Activated T-helper 1 cell treated with anti-CD3 and anti-CD28 coated beads, Interleukin-2, amount 50 U/mL, for 16 hours (primary cell): ENCODE results near the gene SNRK.
A peak's percentile ranks its signal among the peaks of the same experiment; 100 is the strongest.

Experiments used
- DNase-seq, 2 donors: peaks; one replicate each; pipeline ENCODE4 v3.0.0-alpha.2; 2020; ENCODE audit warnings: low read depth in 1 of 2, low spot score in 1 of 2

Gene SNRK

GRCh38 chr3:43370293-43370980, 84.1 kb downstream of the SNRK start:
- no peak for DNase-seq

GRCh38 chr3:43371494-43371893, 85.2 kb downstream of the SNRK start:
- DNase-seq = no peak

DNA sequence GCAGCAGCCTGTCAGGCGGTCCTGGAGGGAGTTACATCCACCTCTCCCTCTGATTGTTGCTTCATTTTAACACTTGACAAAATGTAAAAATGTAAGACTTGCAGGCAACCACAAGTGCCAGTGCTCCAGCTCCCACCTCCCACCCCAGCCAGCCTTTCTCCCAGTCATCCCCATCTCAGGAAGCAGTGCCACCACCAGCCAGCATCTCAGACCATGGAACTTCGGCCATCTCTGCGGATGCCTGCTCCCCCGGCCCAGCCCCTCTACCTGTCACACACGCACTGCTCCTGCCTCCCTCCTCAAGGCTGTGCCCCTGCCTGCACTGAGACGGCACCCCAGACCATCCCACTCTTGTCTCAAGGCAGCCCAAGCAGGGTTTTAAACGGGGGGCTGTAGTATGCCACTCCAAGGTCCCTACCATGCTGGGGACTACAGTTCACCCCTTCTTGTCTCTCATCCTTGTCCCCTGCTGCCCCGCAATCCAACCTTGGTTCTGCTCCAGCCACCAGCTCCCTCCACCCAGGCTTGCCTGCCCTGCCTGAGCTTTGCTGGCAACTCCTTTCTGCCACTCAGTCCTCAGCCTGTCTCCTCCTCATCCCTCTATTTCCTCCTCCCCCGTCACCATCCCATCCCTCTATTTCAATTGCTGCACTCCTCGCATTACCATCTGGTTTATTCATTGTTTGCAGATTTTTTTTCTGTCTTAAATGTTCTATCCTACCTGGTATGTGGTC, 85.8 kb downstream of the SNRK start:
- DNase-seq = no peak

DNA sequence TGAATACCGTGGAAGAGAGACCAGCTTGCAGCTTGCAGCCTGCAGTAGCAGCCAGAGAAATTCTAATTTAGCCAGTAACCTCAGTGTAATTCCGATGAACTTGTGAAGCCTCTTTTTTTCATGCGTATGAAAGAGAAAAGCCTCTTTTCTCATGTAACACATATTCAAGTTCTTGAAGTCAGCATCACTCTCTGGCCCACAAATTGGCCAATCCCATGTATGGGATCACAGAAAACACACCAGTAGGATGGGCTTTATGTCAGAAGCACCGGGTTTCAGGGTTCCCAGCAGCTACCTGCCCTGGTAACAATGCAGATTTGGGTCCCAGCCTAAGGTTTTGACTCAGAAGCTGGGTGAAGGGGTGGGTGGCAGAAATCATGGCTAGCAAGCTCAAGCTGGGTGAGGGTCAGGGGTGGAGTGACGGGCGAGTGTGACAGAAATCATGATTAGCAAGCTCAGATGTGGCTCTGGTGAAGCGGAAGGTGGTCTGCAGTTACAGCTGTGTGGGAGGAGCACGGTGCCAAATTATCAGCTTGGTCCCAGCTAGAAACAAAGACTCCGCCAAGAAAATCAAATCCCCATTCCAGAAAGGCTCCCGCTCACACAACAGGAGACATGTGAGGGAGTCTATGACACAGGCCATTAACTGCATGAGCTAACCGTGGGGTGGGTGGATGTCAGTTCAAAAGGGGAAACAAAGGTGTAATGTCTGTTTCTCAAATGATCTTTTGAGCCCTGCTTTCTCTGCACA, 86.6 kb downstream of the SNRK start:
- no peak for DNase-seq

GRCh38 chr3:43373560-43373928, 87.2 kb downstream of the SNRK start:
- DNase-seq = no peak

DNA sequence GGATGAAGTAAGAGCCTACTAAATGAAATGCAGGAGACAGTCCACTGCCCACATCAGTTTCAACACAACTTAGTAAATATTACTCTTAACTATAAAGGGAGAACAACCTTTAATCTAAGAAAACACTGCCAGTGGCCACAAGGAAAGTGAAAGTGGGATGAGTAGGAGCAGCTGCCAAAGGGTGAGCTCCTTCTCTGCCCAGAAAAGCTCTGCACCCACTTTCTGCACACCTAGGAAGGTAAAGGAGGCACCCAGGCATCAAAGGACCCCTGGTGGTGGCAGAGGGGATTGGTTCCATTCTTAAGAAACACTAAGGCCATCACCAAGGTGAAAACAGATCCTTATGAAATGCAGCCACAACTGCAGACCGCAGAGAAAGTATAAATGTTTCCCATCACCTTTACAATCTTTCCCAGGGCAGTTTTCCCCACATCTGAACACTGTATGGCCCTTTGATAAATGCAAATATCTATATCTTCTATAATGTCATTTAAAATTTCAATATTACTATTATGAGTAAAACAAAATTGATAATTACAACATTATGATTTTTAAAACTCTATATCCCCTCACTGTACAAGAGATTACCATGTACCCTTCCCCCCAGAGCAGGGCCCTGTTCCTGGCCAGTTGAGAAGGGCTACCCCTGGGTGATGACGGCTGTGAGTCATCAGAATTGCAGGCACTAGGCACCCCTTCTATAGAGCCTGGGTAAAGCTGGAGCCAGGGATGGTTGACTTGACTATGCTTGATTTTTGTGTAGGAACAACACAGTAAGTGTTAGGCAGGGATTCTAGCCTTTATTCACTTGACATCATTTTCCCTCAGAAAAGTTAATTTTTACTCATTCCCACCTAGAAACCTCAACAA, 92.0 kb downstream of the SNRK start:
- DNase-seq = peak; percentile 30 to 45

DNA sequence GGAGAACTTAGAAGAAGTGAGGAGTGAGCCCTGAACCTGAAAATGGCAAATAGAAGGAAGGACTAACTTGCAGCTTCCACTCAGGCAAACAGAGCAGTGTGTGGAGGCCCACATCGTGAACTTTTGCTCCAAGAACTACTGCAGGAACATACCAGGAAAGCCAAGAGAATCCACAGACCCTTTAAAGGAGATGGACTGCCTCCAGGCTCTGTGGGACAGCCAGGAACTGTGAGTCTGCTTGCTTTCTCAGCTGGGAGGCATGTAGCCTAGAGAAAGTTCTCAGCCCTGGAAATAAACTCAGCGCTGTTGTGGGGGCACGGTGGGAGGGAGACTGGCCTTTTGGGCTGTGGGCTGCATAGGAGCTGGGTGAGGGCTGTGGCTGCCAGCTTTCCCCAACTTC, 93.0 kb downstream of the SNRK start:
- DNase-seq = no peak

DNA sequence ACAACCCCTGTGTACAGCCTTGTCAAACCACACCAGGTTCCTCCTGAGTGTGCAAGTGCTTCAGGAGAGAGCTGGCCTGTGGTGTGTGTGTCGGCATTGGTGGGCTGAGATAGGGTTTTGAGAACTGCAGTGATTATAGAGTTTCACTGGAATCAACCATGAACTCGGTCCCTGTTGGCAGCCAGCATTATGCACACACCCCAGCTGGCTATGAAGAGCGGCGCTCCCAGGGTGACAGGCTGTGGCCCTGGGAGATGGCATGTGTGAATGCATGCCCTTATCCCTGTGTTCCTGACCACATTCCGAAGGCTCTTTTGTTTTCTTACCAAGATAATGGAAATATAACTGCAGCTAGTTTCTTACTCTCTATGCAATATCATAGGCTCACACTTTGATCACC, 101.8 kb downstream of the SNRK start:
- DNase-seq = no peak

GRCh38 chr3:43388915-43389314, 102.6 kb downstream of the SNRK start:
- DNase-seq = no peak

DNA sequence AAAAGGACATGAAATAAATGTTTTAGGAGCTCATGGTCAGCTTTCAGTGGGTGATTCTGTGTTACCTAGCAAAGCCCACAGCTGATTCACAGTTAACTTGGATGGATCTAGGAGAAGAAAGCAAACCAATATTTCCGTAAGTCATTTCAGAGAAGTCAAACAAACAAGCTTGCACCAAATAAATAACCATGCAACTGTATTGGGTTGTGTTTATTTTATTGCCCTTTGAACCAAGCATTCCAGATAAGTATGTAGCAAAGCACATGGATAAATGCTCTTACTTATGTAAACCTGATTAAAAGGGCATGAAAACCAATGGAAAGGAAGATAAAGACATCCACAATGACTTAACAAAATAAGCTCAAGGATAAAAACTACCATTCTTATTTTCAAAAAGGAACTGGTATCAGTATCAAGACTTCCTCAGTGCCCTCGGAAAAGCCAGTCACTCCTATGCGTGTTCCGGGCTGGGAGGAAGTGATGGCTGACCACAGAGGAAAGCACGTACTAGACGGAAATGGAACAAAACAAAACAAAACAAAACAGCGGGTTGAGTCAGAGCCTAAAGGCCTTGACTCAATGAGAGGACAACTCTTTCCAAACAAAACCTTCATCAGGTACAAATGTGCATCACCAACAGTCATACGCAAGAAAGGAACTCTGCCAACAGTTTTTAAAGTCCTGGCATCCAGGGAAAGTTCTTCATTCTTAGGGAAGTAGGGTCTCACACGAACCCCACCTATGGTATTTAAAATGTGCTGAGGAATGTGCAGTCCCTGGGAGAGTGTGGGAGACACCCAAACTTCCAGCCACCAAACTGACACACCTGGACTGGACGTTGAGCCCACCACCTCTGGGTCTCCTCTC, 103.3 kb downstream of the SNRK start:
- peak; percentile 45 to 50 for DNase-seq

GRCh38 chr3:43390255-43390588, 103.9 kb downstream of the SNRK start:
- no peak for DNase-seq

GRCh38 chr3:43391621-43392020, 105.3 kb downstream of the SNRK start:
- no peak for DNase-seq

DNA sequence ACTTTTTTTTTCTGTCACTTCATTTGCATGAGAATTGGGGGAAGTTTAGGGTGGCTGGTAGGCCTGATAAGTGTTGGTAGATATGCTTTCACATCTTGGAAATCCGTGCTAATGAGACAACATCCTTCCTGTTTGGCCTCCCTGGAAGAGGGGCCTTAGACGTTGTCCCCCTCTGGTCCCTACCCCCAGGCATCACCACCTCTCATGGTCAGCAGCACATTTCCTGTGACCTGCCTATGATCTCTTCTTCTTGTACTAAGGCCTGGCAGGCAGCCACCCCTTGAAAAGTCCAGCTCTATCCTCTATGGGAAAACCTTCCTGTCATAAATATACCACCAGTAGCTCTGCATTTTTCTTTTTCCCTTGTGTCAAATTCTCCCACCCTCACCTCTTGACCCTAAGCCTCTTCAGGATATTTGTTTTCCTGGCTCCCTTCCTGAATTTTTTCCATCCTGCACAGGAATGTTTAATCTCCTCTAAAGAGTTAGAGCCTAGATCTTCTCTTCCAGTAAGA, 107.8 kb downstream of the SNRK start:
- DNase-seq = no peak

DNA sequence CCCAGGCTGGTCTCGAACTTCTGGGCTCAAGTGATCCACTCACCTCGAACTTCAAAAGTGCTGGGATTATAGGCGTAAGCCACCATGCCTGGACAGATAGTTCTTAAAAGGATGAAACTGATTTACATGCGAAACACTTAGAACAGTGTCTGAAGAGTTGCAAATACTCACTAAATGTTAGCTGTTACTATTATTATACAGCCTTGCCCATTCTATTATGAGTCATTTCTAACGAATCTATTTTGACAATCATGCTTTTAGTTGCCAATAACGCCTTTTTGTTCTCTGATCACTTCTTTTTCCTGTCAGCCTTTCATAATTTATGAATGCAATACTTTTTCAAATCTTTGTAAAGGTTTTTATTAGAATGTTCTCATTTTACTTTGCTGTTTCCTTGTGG, 112.7 kb downstream of the SNRK start:
- DNase-seq = no peak

GRCh38 chr3:43400167-43400566, 113.8 kb downstream of the SNRK start:
- DNase-seq = no peak
